ENCODE results near the gene MBNL1. TPM values are rescaled to one million over a fixed set of nuclear protein-coding genes. Genes with fewer than 3 reads are reported as not detected.

MBNL1 gene
- total RNA-seq, 4 donors from 2014 or later, result 353 to 653 (median 495) TPM

- H3K4me3 ChIP-seq, result no peak overlapping the region
- peak overlapping the region in 1 of 4 donors; percentile 13 for H3K27ac ChIP-seq
- no peak for DNase-seq (ENCODE audit: low spot score in 2 of 2)
- 83 to 85% methylated on average over 5 of the region's 5 CpGs for WGBS, 2 donors
- no peaks in the 10 kb centered on the region for H3K9me3 ChIP-seq
- TF ChIP-seq EP300 (IDR thresholded peaks at IDR 0.05) (no peak), CTCF (IDR thresholded peaks at IDR 0.05) (no peak), POLR2A (IDR thresholded peaks at IDR 0.05) (no peak)
- H3K27me3 ChIP-seq, result no peaks in the 10 kb centered on the region
- no peaks in the 10 kb centered on the region for H3K36me3 ChIP-seq
- peaks cover 0 to 95% (median 48%) of the 10 kb centered on the region in 4 donors for H3K4me1 ChIP-seq
These were observed 22.5 kb downstream of the MBNL1 start for GRCh38 chr3:152291238-152291637.

DNA sequence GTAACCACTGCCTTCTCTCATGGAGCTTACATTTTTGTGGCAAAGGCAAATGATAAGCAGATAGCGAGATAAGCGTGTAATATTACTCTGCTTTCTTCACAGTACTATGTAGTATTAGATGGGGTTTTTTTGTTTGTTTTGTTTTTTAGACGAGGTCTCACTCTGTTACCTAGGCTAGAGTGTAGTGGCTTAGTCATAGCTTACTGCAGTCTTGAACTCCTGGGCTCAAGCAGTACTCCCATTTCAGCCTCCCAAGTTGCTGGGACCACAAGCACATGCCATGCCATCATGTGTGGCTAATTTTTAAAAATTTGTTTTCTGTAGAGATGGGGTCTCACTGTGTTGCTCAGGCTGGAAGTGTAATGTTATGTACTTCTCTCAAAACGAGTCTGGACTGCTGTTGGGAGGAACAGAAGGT, 22.9 kb downstream of the MBNL1 start:
- 77 to 81% methylated on average over 4 of the region's 4 CpGs for whole genome bisulfite sequencing, 2 donors
- H3K27ac ChIP-seq, result peak overlapping the region in 1 of 4 donors; percentile 13
- no peaks in the 10 kb centered on the region for H3K9me3 ChIP-seq
- H3K4me1 ChIP-seq, result peaks cover 0 to 97% (median 51%) of the 10 kb centered on the region in 4 donors
- no peaks in the 10 kb centered on the region for H3K36me3 ChIP-seq
- DNase-seq (ENCODE audit: low spot score in 2 of 2), result no peak
- no peaks in the 10 kb centered on the region for H3K27me3 ChIP-seq
- TF ChIP-seq POLR2A (IDR thresholded peaks at IDR 0.05) (no peak), CTCF (IDR thresholded peaks at IDR 0.05) (no peak), EP300 (IDR thresholded peaks at IDR 0.05) (no peak)
- no peak overlapping the region for H3K4me3 ChIP-seq

DNA sequence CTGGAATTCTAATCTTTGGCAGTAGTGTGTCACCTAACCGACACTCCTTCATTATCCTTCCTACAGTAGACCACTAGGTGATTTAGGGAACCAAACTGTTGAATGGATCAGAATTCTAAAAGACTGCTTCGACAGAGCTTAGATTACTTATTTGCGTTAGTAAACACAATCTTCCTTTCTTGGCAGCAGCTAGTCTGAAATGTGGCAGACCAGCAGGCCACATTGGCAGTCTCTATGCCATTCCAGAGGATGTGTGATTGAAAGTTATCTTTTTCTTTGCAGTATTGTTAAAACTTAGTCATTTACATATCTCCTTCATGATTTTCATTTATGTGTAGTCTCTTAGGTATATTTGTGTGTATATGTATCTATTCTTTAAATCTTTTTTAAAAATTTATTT, 23.6 kb downstream of the MBNL1 start:
- Histone ChIP-seq H3K27ac (no peak overlapping the region), H3K4me1 (peaks cover 0 to 96% (median 53%) of the 10 kb centered on the region in 4 donors), H3K9me3 (no peaks in the 10 kb centered on the region), H3K4me3 (no peak overlapping the region), H3K36me3 (no peaks in the 10 kb centered on the region), H3K27me3 (no peaks in the 10 kb centered on the region)
- no peak for DNase-seq (ENCODE audit: low spot score in 2 of 2)
- TF ChIP-seq EP300 (IDR thresholded peaks at IDR 0.05) (no peak), CTCF (IDR thresholded peaks at IDR 0.05) (no peak), POLR2A (IDR thresholded peaks at IDR 0.05) (no peak)
- WGBS, 2 donors, result 63 to 68% methylated on average over 3 of the region's 3 CpGs

DNA sequence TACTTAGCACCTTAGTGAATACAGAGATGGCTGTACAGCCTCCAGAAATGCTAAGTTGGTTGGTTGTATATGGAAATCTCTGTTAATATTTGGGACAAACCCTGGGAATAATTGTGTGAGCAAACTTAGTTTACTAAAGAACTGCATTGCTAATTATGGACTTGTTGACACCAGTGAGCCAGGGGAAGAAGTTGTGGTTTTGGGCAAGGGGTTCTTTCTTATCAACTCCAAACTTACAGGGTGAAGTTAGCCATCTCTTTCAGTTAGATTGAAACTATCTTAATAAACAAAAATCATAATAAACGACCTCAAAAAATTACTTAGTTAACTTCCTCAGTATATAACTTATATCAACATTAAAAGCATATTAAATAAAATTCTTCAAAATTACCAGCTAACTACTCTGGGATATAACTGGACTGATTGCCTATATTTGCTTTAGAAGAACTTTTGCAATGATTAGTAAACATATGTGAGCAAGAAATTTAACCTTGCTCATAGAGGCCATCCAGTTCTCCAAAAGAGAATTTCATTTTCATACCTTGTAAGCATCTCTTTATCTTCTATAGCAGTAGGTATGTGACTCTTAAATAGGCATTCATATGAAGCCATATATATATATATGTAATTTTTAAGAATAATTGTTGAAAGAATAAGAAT, 24.7 kb downstream of the MBNL1 start:
- TF ChIP-seq POLR2A (IDR thresholded peaks at IDR 0.05), result no peak
- TF ChIP-seq EP300 (IDR thresholded peaks at IDR 0.05), result no peak
- no peak for TF ChIP-seq CTCF (IDR thresholded peaks at IDR 0.05)
- no peaks in the 10 kb centered on the region for H3K9me3 ChIP-seq
- no peaks in the 10 kb centered on the region for H3K36me3 ChIP-seq
- DNase-seq (ENCODE audit: low spot score in 2 of 2), result no peak
- H3K4me3 ChIP-seq, result no peak overlapping the region
- peaks cover 0 to 96% (median 58%) of the 10 kb centered on the region in 4 donors for H3K4me1 ChIP-seq
- no peaks in the 10 kb centered on the region for H3K27me3 ChIP-seq
- WGBS, 2 donors, result 55 to 58% methylated on average over 1 of the region's 1 CpG
- peak overlapping the region in 1 of 4 donors; percentile 24 for H3K27ac ChIP-seq

DNA sequence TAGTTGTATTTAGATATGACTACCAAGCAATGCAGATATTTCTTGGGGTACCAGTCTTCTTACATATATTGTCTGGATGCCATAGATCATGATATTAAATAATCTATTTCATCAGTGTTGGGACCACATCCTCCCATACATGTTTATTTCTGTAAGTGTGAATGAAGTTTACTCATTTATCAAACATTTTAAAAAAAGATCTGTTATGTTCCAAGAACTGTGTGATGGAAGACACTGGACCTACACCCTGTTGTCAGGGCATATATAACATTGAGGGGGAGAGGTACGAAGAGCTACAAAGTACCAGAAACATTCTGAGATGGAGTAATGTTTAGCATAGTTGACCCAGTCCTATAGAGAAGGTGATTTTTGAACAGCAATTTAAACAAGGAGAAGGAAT, 26.6 kb downstream of the MBNL1 start:
- 92 to 98% methylated on average over 1 of the region's 1 CpG for WGBS, 2 donors
- H3K27ac ChIP-seq, result peak overlapping the region in 2 of 4 donors; percentile 31 to 45
- no peak overlapping the region for H3K4me3 ChIP-seq
- TF ChIP-seq EP300 (IDR thresholded peaks at IDR 0.05) (no peak), POLR2A (IDR thresholded peaks at IDR 0.05) (no peak), CTCF (IDR thresholded peaks at IDR 0.05) (no peak)
- no peaks in the 10 kb centered on the region for H3K9me3 ChIP-seq
- peaks cover 0 to 4% (median 0%) of the 10 kb centered on the region in 3 donors for H3K36me3 ChIP-seq
- H3K27me3 ChIP-seq, result no peaks in the 10 kb centered on the region
- DNase-seq (ENCODE audit: low spot score in 2 of 2), result no peak
- H3K4me1 ChIP-seq, result peaks cover 0 to 96% (median 62%) of the 10 kb centered on the region in 4 donors

Data from tibial nerve (tissue), 4 donors.